ENCODE data around the gene SSBP1.

- TF ChIP-seq POLR2A (IDR thresholded peaks at IDR 0.05) (no peak), CTCF (IDR thresholded peaks at IDR 0.05) (no peak)
Measured at GRCh38 chr7:141715794-141716689, 22.1 kb upstream of the SSBP1 start.
